Muscle of arm (tissue), 12 donors: Measurements from ENCODE around the gene ZNF775. TPM values are rescaled to one million over a fixed set of nuclear protein-coding genes. Genes with fewer than 3 reads are reported as not detected.
A peak's percentile ranks its signal among the peaks of the same experiment; 100 is the strongest.

Source experiments
- DNase-seq: peaks from one replicate; pipeline ENCODE4 v3.0.0-alpha.2; 2013
- polyA plus RNA-seq, 12 donors: library from polyadenylated mRNA; unstranded; fragments of 120-200 nt; gene quantifications; one replicate each; pipeline ENCODE4 v1.2.1, GENCODE V29; 2013; ENCODE audit not compliant: insufficient read length in 12 of 12

The ZNF775 gene
- polyA plus RNA-seq, 12 donors, result 3.4 to 9.4 (median 5.1) TPM; not detected in 1

DNA sequence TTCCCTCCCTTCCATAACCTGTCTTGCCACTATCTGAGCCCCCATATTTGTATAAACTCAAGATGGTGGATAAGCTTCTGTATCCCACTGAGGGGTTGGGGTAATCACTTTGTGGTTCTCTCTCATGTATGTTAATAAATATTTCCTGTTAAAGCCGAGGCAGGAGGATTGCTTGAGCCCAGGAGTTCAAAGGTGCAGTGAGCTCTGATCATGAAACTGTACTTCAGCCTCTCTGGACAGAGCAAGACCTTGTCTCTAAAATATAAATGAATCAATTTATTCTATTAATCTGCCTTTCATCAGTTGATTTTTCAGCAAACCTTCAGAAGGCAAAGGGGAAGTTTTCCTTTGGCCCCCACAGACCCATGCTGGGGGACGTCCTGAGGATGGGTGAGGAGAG is 35.9 kb upstream of the ZNF775 start:
- no peak for DNase-seq

DNA sequence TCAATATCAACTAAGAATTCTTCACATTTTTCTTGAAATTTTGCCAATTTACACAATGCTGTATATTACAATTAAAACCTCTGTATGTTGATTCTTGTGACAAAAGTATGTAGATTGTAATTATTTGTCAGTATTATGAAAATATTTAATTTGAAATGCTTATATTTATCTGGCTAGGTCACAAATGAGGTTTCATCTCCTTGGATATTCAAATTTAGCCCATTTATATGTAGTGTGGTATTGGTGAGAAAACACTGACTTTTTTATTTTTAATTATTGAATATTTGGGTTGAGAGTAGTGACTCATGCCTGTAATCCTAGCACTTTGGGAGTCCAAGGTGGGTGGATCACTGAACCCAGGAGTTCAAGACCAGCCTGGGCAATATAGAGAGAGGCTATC is 34.8 kb upstream of the ZNF775 start:
- DNase-seq, result no peak

DNA sequence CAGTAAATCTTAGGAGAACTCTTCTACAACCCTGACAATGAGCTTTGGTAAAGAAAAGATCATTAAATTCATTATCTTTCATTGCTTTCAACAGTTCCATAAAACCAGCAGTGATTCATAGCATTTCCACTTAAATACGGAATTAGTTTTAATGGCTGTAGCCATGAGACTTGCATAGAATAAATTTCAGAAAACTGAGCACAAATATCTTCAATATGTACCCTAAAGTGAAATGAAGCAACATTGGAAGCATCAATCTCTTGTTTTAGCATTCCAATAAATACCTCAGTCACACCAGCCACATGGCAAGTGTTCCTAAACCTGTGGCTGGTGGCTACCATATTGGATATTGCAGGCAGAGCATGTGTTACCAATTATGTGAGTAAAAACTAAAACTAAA is 34.1 kb upstream of the ZNF775 start:
- no peak for DNase-seq

DNA sequence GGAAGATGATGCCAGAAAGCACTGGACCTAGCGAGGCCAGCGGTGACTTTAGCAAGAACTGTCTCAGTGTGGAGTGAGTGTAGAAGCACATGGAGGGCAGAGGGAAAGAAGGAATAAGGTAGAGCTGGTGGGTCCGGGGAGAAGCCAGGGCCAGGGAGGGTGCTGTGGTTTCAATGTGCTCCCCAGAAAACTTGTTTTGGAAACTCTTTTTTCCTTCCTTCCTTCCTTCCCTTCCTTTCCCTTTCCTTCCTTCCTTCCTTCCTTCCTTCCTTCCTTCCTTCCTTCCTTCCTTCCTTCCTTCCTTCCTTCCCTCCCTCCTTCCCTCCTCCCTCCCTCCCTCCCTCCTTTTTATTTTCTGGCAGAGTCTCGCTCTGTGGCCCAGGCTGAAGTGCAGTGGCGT is 32.2 kb upstream of the ZNF775 start:
- no peak for DNase-seq

DNA sequence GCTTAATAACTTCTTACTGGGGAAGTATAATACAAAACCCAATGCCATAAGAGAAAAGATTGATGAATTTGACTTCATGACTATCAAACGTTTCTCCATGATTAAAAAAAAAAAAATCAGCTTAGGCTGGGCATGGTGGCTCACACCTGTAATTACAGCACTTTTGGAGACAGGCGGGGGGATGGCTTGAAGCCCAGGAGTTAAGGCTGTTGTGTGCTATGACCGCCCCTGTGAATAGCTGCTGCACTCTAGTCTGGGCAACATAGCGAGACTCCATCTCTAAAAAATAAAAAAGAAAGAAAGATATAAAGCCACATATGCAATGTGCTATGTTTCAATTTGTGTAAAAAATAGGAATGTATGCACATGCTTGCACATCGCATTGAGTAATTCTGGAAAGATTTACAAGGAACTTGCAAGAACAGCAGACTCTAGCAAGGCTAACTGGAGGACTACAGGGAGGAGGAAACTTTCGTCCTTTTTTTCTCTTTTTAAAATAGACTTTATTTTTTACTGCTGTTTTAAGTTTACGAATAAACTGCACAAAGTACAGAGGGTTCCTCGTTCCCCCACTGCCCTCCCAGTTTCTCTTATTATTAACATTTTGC is 27.4 kb upstream of the ZNF775 start:
- DNase-seq, result no peak

DNA sequence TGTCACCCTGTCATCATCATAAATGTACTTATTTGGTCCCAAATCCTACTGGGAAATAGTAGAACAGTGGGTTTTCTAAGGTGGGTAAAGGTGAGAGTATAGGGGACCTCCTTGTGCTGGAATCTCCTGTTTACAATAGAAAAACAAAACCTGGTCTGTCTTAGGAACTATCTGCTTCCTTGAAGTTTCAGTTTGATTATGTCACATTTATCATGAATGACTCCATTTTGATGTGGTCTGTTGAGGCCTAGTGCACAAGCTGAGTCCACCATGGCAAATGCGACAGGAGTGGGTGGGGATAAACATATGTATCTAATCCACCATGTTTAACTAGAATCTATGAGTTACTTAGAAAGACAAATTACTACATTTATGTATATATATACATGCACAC is 23.5 kb upstream of the ZNF775 start:
- no peak for DNase-seq

DNA sequence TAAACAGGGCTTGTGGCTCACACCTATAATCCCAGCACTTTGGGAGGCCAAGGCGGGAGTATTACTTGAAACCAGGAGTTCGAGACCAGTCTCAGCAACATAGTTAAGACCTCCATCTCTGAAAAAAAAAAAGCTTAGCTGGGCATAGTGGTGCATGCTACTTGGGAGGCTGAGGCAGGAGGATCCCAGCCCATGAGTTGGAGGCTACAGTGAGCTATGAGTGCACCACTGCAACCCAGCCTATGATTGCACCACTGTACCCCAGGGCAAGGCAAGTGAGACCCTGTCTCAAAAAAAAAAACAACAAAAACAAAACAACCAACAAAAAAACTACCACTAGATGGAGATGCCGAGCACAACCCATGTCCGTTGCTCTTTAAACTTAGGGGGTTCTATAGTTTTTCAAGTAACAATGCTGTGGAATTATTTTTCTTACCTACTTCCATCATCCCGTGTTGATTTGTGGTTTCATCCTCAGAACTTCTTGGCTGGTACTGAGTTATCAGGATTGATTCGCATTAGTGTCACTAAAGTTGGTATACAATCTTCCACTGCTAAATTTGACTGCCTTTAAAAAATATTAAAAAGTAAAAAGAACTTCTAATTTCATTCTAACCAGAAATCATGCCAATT is 22.7 kb upstream of the ZNF775 start:
- DNase-seq, result peak; percentile 41

DNA sequence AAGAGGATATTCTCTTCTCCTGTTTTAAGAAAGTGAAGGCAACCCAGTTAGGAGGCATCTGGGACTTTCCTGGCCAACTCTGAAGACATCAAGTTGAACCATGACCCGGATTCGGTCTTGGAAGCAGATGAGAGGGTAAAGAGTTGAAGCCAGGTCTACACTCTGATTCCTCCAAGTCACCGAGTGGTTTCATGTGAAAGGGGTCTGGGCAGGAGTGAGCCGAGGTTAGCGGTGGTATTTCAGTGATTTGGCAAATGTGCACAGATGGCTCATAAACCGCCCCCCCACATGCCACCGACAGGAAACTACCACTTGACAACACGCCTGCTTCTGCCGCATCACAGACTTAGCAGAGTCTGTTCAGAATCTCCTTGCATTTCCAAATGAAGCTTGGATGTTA is 21.9 kb upstream of the ZNF775 start:
- DNase-seq, result no peak

DNA sequence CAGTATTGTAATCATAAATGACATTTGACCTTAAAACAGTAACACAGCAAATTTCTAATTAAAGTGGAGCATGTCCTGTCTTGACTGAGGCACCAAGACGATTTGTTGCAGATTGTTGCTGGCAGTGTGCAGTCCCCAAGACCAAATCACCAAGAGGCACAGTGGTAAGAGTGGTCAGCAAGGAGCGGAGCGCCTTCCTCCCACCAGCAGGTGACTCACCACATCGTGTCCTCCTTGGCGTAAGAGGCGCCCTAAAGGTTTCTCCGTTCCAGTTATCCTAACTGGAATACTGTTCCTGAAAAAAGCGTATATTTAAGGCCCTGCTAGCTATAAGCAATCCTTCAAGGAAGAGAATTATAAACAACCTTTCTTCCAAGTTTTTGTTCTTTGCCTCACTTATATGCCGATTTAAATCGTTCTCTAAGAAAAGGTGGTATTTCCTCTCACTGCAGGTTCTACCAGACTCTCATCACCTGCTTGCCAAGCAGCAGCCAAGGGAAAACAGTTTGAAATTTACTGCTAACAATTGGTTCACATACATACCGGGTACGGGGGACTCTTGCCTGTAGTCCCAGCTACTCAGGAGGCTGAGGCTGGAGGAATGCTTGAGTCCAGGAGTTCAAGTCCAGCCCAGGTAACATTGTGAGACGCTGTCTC is 21.2 kb upstream of the ZNF775 start:
- no peak for DNase-seq

DNA sequence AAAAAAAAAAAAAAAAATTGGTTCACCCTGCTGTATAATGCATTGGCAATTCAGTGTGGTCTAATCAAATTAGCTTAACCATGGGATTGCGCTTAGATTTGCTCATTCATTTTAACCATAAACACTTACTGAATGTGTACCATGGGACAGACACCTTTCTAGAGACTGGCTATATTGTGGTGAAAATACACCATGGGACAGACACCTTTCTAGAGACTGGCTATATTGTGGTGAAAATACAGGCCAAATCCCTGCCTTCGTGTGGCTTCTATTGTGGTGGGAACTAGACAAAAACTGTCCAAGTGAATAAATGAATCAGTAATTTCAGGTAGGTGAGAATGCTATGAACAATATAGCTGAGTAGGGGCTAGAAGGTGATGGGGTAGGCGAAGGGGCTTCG is 20.7 kb upstream of the ZNF775 start:
- DNase-seq, result no peak

DNA sequence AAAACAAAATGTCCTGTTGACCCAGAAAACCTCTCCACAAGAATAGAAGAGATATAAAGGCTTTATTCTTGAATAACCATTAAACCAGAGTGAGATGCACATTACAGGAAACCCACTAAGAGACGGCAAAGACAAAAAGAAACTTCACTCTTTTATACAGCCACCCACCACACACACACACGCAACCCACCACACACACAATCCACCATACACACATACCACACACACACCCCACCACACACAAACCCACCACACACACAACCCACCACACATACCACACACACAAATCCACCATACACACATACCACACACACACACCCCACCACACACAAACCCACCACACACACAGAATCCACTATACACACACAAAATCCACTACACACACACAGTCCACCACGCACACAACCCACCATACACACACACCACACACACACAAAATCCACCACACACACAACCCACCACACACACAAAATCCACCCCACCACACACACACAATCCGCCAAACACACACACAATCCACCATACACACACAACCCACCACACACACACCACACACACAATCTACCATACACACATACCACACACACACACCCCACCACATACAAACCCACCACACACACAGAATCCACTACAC is 20.0 kb upstream of the ZNF775 start:
- no peak for DNase-seq

DNA sequence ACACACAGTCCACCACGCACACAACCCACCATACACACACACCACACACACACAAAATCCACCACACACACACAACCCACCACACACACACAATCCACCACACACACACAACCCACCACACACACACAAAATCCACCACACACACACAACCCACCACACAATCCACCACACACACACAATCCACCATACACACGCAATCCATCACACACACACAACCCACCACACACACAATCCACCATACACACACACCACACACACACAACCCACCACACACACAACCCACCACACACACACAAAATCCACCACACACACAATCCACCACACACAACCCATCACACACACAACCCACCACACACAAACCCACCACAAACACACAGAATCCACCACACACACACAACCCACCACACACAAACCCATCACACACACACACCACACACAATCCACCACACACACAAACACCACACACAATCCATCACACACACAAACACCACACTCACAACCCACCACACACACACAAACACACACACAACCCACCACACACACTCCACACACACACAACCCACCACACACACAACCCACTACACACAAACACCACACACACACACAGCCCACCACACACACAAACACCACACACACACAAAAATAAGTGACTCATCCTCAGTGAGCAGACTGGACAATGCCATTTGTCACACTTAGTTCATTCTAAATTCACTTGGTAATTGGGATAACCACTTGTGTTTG is 19.3 kb upstream of the ZNF775 start:
- no peak for DNase-seq

DNA sequence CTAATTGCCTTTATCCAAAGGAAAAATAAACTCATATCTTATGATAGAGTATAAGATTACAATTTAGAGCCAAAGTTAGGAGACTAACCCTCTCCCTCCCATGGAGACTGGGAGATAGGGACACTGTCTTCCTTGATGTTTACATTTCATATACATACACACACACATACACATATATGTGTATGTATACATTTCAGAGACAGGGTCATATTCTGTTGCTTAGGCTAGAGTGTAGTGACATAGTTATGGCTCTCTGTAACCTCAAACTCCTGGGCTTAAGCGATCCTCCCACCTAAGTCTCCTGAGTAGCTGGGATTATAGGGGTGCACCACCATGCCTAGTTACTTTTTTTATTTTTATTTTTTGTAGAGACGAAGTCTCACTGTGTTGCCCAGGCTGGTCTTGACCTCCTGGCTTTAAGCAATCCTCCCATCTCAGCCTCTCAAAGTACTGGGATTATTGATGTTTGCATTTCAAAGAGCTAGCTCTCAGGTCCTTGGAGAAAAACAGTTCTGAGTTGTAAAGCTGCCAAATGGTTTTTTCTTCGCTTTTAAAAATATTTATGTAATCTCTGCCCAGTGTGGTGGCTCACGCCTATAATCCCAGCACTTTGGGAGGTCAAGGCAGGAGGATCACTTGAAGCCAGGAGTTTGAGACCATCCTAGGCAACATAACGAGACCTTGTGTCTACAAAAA is 18.6 kb upstream of the ZNF775 start:
- no peak for DNase-seq

DNA sequence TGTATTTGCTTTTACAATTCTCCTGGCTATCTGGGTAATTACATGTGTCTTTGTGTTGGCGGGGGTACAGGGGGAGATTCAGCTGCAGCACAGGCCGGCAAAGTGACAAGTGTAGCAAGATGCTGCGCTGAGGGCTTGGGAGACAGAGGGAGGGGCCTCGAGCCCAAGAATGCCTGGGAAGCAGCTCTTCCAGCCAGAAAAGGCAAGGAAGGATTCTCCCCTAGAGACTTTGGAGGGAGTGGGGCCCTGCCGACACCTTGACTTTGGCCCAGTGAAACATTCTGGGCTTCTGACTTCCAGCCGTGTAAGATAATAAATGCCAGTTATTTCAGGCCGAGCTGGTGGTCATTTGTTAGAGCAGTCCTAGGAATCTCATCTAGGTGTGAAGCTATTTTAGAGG is 17.7 kb upstream of the ZNF775 start:
- DNase-seq, result no peak

DNA sequence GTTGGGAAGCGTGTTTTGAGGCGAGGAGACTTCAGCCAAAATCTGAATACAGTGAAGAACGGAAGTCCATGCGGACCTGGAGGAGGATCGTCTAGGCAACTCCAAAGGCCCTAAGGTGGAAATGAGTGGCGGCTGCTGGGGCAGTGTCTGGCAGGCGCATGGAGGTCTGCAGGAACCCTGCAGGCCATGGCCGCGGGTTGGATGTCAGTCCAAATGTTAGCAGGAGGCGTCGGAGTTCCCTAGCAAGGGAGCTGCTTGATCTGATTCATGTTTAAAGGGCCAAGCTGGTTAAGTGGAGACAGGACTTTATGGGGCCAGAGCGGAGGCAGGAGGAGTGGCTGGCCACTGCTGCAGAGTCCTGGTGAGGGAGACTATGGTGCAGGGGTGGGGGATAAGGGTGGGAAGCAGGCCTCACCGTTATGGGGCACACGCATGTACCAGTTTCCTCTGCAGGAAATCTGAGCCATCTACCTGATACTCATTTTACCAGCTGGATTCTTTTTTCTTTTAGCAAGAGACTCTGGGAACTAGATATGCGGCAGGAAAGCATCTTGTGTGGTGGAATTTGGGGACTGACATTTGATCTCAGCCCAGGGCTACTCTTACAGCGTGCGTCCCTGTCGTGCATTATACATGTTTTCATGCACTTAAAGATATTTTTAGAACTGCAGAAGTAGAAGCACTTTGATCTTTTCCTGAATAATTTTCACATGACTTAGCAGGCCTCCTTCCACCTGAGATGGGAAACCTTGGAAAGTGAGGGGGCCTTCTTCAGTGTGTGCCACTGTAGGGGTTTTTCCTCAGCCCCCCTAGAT is 17.1 kb upstream of the ZNF775 start:
- no peak for DNase-seq

DNA sequence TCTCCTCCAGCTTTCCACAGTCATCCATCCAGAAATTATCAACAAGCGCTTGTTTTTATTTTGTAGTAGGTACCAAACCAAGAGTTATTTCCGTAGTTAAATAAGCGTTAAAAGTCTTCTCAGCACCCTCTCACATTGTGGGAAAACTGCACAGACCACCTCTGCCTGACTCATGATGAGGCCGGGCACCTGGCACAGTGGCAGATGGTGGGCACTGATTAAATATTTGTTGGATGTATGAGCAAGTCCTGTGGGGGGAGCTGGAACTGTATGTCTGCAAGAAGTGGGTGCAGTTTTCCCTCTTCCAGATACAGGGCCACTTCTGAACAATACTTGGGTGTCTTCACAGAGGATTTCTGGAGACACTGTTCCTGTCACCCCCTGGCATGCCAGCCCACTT is 15.8 kb upstream of the ZNF775 start:
- no peak for DNase-seq

DNA sequence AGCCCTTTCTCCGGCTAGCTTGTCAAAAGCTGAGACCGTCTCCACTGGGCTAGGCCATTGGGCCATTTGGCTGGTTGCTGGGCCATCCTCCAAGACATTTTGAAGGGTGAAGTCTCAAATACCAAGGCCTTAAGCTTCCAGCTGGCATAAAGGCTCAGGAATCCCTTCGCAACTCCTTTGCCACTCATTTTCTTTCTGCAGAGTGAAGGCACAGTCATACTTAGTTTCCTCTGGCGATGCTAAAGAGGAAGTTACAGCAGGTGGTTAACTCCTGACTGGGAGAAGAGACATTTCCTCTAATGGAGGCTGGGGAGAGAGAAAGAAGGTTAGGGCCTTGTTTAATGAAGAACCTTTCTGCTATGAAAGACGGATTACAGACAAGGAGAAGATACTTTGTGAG is 15.3 kb upstream of the ZNF775 start:
- no peak for DNase-seq

DNA sequence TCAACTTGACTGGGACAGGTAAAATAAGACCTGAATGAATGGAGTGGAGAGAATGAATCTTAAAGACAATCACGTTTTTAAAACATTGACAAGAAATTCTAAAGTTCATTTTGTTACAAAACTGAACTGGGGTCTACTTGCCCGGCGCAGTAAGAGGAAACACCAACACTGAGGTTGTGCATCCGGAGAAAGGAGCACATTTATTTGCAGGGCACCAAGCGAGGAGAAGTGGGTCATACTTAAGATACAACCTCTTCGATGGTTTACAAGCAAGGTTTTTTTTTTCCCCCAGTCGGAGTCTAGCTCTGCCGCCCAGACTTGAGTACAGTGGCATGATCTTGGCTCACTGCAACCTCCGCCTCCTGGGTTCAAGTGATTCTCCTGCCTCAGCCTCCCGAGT is 13.9 kb upstream of the ZNF775 start:
- DNase-seq, result no peak

DNA sequence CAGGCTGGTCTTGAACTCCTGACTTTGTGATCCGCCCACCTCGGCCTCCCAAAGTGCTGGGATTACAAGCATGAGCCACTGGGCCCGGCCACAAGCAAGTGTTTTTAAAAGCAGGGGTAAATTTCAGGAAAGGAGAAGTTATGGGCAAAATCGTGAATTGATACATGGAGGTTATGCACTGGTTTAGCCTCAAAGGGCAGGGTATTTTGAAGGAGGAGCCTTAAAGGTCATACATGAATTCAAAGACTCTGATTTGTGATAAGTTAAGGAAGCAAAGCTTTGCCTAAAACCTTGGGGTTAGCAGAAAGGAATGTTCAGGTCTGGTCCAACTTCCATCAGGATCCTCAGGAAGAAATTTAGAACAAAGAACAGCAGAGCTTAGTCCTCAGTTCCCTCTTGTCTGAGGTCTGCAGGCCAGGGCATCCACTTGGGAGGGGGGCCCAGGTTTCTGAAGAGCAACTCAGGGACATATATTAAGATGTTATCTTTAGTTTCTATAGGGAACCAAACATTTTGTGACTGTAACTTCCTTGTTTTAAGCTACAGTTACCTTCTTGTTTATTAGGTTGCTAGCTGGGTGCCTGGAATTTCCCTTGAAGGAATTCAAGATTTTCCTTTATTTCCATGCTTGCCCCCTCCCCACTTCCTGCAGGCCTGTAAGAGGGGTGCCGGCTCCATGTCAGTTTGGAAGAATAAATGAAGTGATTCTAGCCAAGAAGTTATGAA is 13.3 kb upstream of the ZNF775 start:
- DNase-seq, result no peak

DNA sequence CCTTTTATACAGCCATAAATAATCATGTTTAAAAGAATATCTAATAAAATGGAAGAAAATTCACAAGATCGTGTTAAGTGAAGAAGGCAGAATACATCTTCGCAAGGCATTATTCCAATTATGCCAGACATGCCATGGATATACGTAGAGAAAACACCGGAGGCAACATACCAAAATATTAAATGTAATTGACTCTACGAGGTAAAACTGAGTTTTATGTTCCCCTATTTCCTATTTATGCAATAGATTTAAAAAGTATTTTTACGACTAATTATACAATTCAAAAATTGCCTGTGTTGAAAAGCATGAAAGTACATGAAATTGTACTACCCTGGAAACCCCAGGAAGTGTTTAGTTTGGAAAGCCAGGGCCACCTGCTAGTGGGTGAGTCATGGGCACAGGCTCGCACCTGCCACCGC is 11.4 kb upstream of the ZNF775 start:
- DNase-seq, result no peak
